Adrenal gland (tissue), 12 donors: ENCODE measurements around the gene ABHD10. TPM values are rescaled to one million over a fixed set of nuclear protein-coding genes. Genes with fewer than 3 reads are reported as not detected.

ENCODE experiments used
- DNase-seq, 7 donors: peaks; one replicate each; pipeline ENCODE4 v3.0.0-alpha.2; 2019 to 2020
- H3K27ac ChIP-seq, 5 donors: fragments of 200-600 bp; sonication (generic) in 4 of 5; 1 replicate in 3 of 5; 2 replicates in 2 of 5; pipeline versions ENCODE4 v1.5.1 to v1.8.0; 2016 to 2020; ENCODE audit warnings: mild to moderate bottlenecking in 1 of 5
- H3K27me3 ChIP-seq: fragments of 200-600 bp; 2 replicates; pipeline ENCODE4 v1.8.0; 2021
- H3K36me3 ChIP-seq, 2 donors: fragments of 200-600 bp; replicated peaks in 1 of 2; 1 replicate in 1 of 2; 2 replicates in 1 of 2; pipeline versions ENCODE4 v1.5.1 to v1.8.0; 2018 to 2022
- H3K4me1 ChIP-seq, 2 donors: fragments of 200-600 bp; replicated peaks in 1 of 2; 1 replicate in 1 of 2; 2 replicates in 1 of 2; pipeline versions ENCODE4 v1.5.1 to v1.8.0; 2018 to 2021
- H3K4me3 ChIP-seq, 4 donors: fragments of 200-600 bp; sonication (generic) in 3 of 4; one replicate each; pipeline ENCODE4 v1.5.1; 2016 to 2018
- H3K9me3 ChIP-seq, 3 donors: fragments of 200-600 bp; sonication (generic) in 1 of 3; replicated peaks in 1 of 3; 1 replicate in 2 of 3; 2 replicates in 1 of 3; pipeline versions ENCODE4 v1.5.1 to v1.8.0; 2016 to 2021
- CTCF ChIP-seq, 6 experiments: fragments of 450-650 bp in 4 of 6; fragments of 200-600 bp in 2 of 6; sonication (generic) in 1 of 6; IDR thresholded peaks; 1 replicate in 5 of 6; 2 replicates in 1 of 6; pipeline versions ENCODE4 v1.5.1 to v1.8.0; 2016 to 2021; ENCODE audit warnings: antibody characterized with exemption in 6 of 6, mild to moderate bottlenecking in 2 of 6, moderate library complexity in 1 of 6
- POLR2A ChIP-seq, 2 donors: fragments of 450-650 bp; IDR thresholded peaks; one replicate each; pipeline ENCODE4 v1.6.1; 2017; ENCODE audit warnings: antibody characterized with exemption in 2 of 2, mild to moderate bottlenecking in 2 of 2, moderate library complexity in 1 of 2
- WGBS, 4 donors: extraction: QIAGEN DNeasy Blood & Tissue Kit in 2 of 4; methylation state at CpG; one replicate each; pipeline versions ENCODE4 v1.1.5 to v1.1.7; 2013 to 2017; 5-methylcytosine and 5-hydroxymethylcytosine counted together
- intact Hi-C, 2 donors: fragments of 100-400 bp; cut with DNase I; formaldehyde crosslinking; loops; one replicate each; pipeline versions ENCODE4 v1.14.1 to v1.15.0; 2022 to 2023
- polyA plus RNA-seq, 3 donors: library from polyadenylated mRNA; stranded (reverse); fragments of 200-250 nt in 2 of 3; fragments of 350-450 nt in 1 of 3; fragmentation: Illumina TruSeq in 1 of 3; extraction: RNeasy Lipid Tissue Mini Kit (QIAGEN cat#74804) in 1 of 3; gene quantifications; one replicate each; pipeline ENCODE4 v1.2.3, GENCODE V29; 2013 to 2014
- total RNA-seq, 9 donors: library from RNA; depleted of rRNA in 4 of 9; stranded (reverse); fragments of >200 nt in 4 of 9; fragments of 120-200 nt in 1 of 9; fragmentation: NEBNext Ultra II Directional in 1 of 9; extraction: Animal tissue kit (Norgen Biotek cat#: 25700) in 1 of 9; gene quantifications; one replicate each; pipeline versions ENCODE4 v1.1.0 to v1.2.4, GENCODE V29; 2013 to 2023
- donor health status: healthy with polysubstance abuse.
- donor health status: Bipolar disorder and iron deficiency.
- donor health status: DM: yes; HTN: yes; CAD: no.
- donor health status: DM: no; HTN: no; CAD: no.
- donor health status: DM: no; HTN: no; CAD: no.
- donor health status: DM: yes; HTN: yes; CAD: no.

Gene ABHD10
- total and polyA plus RNA-seq, 12 donors, result 27.6 to 81.8 (median 44.1) TPM

DNA sequence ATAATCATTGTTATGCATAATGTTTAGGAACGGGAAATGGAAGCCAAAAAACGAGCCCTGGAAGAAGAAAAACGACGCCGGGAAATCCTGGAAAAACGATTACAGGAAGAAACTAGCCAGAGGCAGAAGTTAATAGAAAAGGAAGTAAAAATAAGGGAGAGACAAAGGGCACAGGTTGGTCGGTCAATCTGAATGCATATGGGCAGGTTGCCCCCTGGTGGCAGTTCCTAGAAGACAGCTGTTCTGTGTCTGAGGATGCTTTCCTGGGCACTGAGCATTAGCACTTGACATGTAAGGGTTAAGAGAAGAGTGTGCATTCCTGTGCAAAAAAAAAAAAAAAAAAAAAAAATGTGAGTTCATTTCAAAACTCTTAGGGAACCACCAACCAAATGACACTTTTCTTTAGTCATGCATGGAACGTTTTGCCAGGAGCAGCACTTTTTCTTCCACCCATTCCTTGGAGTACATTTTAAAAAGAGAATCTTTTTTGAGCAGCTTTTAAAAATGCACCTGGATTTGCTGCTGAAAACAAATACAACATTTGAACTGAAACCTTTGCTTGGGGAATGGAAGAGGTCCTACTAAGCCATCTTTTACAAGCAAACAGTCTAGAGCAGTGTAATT, 11.1 kb upstream of the ABHD10 start:
- Histone ChIP-seq H3K9me3 (no peaks in the 10 kb centered on the region), H3K4me3 (no peak overlapping the region), H3K27ac (peak overlapping the region in 2 of 5 donors; percentile 0 to 43), H3K4me1 (peaks cover 0 to 9% of the 10 kb centered on the region in 2 donors), H3K36me3 (no peaks in the 10 kb centered on the region), H3K27me3 (no peaks in the 10 kb centered on the region)
- WGBS, 4 donors, result 7 to 9% (median 8%) methylated on average over 8 of the region's 8 CpGs
- intact Hi-C loops, result loop anchor here (2.0 to 10.0 kb wide), 4 partner anchors 103 to 300 kb away; no protein-coding TSS in a partner anchor
- TF ChIP-seq POLR2A (IDR thresholded peaks at IDR 0.05) (no peak), CTCF (IDR thresholded peaks at IDR 0.05) (peak; percentile 79 to 95 (median 92))
- peak; percentile 69 to 95 (median 88) for DNase-seq

DNA sequence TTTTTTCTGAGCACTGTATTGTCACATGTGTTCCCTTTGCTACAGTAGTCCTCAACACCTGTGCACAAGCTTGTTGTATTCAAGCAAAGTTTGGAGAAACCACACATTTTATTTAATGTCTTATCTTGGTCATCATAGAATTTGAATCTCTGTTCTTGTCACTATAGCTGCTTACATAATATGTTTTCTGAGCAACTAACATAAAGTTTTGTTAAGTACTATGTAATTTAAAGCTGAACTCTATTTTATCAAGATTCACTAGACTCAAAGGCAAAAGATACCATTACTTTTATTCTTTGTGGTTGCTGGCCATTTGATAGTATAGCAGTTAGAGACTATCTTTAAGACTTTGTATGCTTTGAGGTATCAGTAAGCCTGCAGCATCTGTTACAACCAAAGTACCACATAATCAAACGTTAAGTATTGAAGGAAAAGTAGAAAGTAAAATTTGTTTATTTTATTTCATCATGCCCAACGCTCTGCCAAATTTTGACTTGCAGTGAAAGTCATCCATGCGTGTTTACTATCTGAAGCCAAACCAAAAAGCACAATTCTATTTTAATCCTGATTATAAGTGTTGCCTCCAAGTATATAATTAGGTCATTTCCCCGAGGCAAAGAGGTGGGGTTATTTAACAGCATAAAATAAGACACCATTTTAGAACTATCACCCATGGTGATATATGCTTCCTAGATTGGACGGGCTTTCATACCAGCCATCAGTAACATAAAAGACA, 10.3 kb upstream of the ABHD10 start:
- TF ChIP-seq POLR2A (IDR thresholded peaks at IDR 0.05) (no peak), CTCF (IDR thresholded peaks at IDR 0.05) (no peak)
- DNase-seq, result no peak
- H3K36me3 ChIP-seq, result no peaks in the 10 kb centered on the region
- intact Hi-C loops, result loop anchor here (5.0 to 10.0 kb wide), 3 partner anchors 104 to 301 kb away; no protein-coding TSS in a partner anchor
- no peaks in the 10 kb centered on the region for H3K27me3 ChIP-seq
- H3K4me3 ChIP-seq, result no peak overlapping the region
- 48 to 58% (median 52%) methylated on average over 5 of the region's 5 CpGs for WGBS, 4 donors
- H3K9me3 ChIP-seq, result no peaks in the 10 kb centered on the region
- H3K4me1 ChIP-seq, result peaks cover 0 to 9% of the 10 kb centered on the region in 2 donors
- H3K27ac ChIP-seq, result no peak overlapping the region

- H3K9me3 ChIP-seq, result no peaks in the 10 kb centered on the region
- H3K27me3 ChIP-seq, result no peaks in the 10 kb centered on the region
- no peak overlapping the region for H3K27ac ChIP-seq
- DNase-seq, result no peak
- WGBS, 4 donors, result 86 to 90% (median 87%) methylated on average over 3 of the region's 3 CpGs
- no peak for TF ChIP-seq POLR2A (IDR thresholded peaks at IDR 0.05)
- no peak for TF ChIP-seq CTCF (IDR thresholded peaks at IDR 0.05)
- intact Hi-C loops, result no loop called here
- H3K36me3 ChIP-seq, result no peaks in the 10 kb centered on the region
- H3K4me1 ChIP-seq, result peaks cover 0 to 9% of the 10 kb centered on the region in 2 donors
- no peak overlapping the region for H3K4me3 ChIP-seq
These were observed 8.4 kb upstream of the ABHD10 start for GRCh38 chr3:111970376-111970775.

DNA sequence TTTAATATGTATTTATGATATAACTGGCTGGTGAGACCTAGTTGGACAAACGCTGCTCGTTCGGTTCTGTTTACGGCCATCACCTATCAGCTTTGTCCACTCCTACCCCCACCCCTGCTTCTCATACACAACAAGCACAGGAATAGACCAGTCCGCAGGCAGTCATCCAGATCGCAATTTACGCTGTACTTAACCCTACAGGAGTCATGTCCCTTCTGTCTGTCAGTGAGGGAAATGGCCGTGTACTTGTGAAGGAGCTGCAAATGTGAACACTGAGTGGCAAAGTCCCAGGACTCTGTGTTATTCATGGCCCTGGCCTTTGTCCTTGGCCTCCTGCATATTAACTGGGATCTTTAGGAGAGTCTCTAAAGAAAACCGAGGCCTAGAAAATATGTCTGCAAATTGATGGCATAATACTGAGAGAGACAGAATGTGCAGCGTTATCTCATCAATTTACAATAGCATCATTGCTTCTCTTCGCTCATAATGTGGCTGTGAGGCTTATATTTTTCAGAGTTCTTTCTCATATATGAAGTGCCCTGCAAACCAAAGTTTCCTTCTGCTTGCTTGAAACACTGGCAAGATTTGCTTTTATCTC, 7.2 kb upstream of the ABHD10 start:
- H3K27me3 ChIP-seq, result no peaks in the 10 kb centered on the region
- WGBS, 4 donors, result 66 to 75% (median 70%) methylated on average over 11 of the region's 11 CpGs
- H3K4me1 ChIP-seq, result peaks cover 0 to 8% of the 10 kb centered on the region in 2 donors
- intact Hi-C loops, result no loop called here
- H3K36me3 ChIP-seq, result no peaks in the 10 kb centered on the region
- DNase-seq, result peak in 1 of 7 donors; percentile 10
- no peak overlapping the region for H3K27ac ChIP-seq
- no peak for TF ChIP-seq CTCF (IDR thresholded peaks at IDR 0.05)
- no peak for TF ChIP-seq POLR2A (IDR thresholded peaks at IDR 0.05)
- H3K9me3 ChIP-seq, result no peaks in the 10 kb centered on the region
- H3K4me3 ChIP-seq, result no peak overlapping the region
